Sigmoid colon (tissue), 3 donors: ENCODE results near the gene FANCC.

Source experiments
- POLR2A ChIP-seq, 2 donors: fragments of 450-650 bp; IDR thresholded peaks; one replicate each; pipeline ENCODE4 v1.6.1; 2016; ENCODE audit warnings: antibody characterized with exemption in 2 of 2, mild to moderate bottlenecking in 2 of 2, moderate library complexity in 2 of 2
- TF ChIP-seq, protein P1 (sequence below), 4 experiments: fragments of 450-650 bp in 3 of 4; fragments of 200-600 bp in 1 of 4; IDR thresholded peaks; one replicate each; pipeline ENCODE4 v1.5.1; 2016 to 2019; ENCODE audit warnings: antibody characterized with exemption in 4 of 4, mild to moderate bottlenecking in 3 of 4, moderate library complexity in 2 of 4

GRCh38 chr9:95181835-95182234 is 135.7 kb downstream of the FANCC start:
- TF ChIP-seq, protein P1, sequence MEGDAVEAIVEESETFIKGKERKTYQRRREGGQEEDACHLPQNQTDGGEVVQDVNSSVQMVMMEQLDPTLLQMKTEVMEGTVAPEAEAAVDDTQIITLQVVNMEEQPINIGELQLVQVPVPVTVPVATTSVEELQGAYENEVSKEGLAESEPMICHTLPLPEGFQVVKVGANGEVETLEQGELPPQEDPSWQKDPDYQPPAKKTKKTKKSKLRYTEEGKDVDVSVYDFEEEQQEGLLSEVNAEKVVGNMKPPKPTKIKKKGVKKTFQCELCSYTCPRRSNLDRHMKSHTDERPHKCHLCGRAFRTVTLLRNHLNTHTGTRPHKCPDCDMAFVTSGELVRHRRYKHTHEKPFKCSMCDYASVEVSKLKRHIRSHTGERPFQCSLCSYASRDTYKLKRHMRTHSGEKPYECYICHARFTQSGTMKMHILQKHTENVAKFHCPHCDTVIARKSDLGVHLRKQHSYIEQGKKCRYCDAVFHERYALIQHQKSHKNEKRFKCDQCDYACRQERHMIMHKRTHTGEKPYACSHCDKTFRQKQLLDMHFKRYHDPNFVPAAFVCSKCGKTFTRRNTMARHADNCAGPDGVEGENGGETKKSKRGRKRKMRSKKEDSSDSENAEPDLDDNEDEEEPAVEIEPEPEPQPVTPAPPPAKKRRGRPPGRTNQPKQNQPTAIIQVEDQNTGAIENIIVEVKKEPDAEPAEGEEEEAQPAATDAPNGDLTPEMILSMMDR (IDR thresholded peaks at IDR 0.05): no peak
- no peak for TF ChIP-seq POLR2A (IDR thresholded peaks at IDR 0.05)
